ENCODE results near the gene TOM1L1. TPM values are rescaled to one million over a fixed set of nuclear protein-coding genes. Genes with fewer than 3 reads are reported as not detected.

TOM1L1 gene
- total and polyA plus RNA-seq, 2 of the 8 experiments (the other 6 are each of a cell fraction or from before 2014, with no cell fraction given), result 47.0 to 60.8 TPM

- TF ChIP-seq, protein P1, sequence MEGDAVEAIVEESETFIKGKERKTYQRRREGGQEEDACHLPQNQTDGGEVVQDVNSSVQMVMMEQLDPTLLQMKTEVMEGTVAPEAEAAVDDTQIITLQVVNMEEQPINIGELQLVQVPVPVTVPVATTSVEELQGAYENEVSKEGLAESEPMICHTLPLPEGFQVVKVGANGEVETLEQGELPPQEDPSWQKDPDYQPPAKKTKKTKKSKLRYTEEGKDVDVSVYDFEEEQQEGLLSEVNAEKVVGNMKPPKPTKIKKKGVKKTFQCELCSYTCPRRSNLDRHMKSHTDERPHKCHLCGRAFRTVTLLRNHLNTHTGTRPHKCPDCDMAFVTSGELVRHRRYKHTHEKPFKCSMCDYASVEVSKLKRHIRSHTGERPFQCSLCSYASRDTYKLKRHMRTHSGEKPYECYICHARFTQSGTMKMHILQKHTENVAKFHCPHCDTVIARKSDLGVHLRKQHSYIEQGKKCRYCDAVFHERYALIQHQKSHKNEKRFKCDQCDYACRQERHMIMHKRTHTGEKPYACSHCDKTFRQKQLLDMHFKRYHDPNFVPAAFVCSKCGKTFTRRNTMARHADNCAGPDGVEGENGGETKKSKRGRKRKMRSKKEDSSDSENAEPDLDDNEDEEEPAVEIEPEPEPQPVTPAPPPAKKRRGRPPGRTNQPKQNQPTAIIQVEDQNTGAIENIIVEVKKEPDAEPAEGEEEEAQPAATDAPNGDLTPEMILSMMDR (IDR thresholded peaks at IDR 0.05; ENCODE audit: control extremely low read depth in 1 of 3, insufficient read depth in 1 of 3, low read depth in 1 of 3, low read length in 3 of 3), result no peak
- no peak for TF ChIP-seq GTF2F1 (IDR thresholded peaks at IDR 0.05; ENCODE audit: borderline replicate concordance, low read depth, low read length)
- no peak for TF ChIP-seq RFX5 (IDR thresholded peaks at IDR 0.05; ENCODE audit: borderline replicate concordance, low read depth, low read length)
- no peak for TF ChIP-seq ZNF274 (IDR thresholded peaks at IDR 0.05; ENCODE audit: borderline replicate concordance, extremely low read depth, low read length)
Observed at GRCh38 chr17:54971147-54971546, 70.5 kb downstream of the TOM1L1 start (continued).
